ENCODE data around the gene EFNA5.

The EFNA5 gene

DNA sequence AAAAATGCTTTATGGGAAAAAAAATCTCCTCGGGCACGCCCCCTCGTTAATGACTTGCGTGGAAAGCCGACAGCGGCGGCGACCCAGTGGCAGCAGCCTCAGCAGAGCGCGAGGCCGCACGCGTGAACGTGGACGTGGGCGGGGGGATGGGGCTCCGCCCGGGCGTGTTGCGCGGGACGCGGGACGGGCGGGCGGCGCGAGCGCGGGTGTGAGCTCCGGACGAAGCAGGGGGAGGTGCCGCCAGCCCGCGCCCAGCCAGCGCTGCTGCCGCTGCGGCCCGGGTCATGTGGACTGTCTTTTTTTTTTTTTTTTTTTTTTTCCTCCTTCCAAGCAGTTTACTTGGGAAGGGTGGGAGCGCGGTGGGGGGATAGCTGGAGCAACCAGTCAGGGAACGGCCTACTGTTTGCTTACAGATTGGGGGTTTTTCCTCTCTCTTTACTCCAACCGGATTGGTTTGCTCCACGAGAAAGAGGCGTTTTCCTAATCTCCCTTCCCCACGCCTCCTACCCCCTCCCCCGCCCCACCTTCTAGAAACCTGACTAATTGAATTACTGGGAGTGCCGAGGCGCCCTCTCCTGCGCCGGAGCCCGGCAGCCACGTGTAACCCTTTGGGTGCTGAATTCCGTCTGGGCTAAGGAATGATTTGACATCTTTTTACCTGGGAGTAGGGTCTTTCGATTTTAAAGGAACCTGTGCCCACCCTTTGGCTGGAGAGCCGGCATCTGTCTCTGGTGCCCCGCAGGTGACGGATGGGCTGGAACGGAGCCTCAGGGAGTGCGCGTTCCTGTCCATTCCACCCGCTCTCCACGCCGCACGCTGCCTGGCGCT lies 1.7 kb upstream of the EFNA5 start:
- peak; percentile 91 for DNase-seq

DNA sequence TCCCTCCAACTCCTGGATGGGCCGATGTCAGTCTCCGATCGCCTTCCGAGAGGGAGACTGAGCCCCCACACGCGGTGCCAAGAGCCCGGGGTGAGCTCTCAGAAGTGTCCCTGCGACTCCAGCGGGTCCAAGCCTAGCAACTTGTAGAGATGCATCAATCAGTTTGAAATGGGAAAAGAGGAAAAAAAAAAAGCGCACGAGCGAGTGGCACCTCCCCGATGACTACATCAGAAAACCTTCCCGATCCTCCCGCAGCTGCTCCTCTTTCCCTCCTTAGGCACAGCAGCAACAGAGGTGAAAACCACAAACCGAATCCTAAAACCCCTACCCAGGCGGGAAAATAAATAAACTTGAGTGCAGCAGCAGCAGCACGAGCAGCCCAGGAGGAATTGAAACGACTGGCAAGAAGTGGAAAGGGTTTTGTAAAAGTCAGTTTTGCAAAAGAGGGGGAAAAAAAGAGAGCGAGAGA lies 1.0 kb upstream of the EFNA5 start:
- DNase-seq: peak; percentile 56

DNA sequence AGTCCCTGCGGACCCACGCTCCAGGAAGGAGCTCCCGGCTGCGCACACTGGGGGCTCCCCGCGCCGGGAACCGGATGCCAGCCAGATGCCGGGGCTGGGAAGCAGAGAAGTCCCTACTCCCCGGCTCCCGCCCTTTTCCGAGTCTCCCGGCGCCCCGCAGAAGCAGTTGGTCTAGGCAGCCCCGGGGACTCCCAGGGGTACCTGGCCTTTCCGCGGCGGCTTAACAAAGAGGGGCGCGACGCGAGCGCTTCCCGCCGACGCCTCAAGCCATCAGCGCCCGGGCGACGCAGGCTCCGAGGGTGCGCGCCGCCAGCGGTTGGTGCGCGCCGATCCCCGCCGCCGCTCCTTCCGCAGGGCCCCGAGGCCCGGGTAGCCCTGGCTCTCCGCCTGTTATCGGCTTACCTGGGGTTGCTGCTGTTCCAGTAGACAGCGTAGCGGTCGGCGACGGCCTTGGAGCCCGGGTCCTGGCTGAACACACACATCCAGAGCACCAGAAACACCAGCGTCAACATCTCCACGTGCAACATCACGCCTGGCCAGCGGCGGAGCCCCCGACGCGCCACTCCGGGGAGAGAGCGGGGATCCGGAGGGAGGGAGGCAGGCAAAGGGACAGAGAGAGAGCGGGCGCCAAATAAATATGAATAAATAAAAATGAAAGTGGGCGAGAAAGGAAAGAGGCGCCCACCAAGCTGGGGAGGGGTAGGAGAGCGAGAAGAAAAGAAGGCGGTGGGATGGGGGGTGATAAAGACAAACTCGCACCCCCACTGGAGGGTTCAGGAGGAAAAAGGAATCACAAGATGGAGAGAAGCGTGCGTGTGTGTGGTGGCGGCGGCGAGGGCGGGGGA lies 428 bp downstream of the EFNA5 start:
- DNase-seq: peak; percentile 50

DNA sequence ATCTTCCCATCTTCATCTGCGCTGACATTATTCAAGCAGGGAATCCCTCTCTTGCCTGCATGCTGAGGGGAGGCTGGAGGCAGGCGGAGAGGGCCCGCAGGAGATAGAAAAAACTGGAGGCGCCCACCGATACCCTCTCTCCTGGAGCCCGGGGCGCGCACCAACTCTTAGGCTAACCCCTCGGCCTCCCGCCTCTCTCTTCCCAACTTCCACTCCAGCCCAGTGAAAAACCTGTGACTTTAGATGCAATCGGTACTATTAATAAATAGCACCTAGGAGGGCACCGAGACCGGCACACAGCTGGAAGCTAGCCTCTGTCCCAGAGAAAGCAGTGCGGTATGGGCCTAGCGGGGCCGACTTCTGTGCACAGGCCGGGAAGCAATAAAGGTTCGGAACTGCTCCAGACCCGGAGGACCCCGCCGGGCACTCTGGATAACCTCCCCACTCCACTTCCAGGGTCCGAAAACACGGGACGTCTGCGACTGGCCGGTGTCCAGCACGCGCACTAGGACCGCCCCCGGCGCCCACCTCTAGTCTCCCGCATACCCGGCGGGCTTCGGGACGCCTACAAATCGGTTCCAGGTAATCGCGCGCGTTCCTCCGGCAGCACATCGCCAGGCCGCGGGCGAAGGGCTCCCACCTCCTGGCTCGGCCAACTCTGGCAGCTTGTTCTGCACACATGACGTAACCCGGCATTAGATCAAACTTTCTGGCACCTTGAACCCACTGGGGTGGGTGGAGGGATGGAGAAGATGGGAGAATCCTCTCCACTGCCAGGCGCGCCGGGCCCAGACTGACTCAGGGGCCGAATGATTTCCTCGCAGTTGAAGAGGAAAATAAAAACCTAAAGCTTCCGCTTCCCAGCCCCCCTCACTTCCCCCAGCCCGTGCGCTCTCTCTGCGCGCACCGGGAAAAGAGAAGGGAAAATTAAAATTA lies 1.4 kb downstream of the EFNA5 start:
- DNase-seq: peak; percentile 18

DNA sequence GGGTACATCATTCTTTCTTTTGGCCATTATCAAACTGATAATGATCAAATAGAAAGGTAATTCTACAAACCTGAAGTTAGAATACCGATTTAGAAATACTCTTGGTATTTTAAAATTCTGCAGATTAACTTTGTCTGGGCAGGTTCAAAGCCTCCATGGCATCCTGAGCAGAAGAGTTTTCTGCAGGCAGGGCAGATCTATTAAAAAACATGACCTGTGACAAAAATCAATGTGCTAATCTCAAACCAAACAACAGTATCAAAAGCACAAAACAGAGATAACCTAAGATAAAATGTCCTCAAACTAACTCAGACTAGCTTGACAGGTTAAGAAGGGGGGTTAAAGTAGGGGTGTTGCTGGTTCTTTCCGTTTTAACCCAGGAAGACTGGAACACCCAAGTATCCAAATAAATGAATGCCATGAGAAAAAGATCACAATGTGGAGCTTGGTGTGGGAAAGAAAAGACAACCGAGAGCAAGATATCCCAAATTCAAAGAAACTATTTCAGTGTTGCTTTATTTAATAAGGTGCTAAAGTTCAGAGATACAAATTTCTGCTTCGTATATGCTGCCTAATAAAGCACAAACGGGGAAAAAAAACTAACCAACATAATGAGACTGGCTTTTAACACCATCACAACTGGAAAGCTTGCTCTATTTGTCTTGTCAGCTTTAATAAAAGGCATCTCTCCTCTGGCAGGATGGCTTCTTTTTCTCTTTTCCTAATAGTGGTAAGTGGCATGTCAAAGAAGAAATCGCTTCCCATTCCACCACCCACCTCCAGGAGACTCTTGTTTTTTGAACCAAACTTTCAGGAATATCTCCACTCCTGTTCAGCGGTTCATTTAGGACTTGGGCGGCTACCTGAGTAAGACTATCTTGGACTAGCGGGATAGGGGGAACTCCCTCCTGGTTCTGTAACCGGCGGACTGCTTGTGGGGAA lies 2.3 kb downstream of the EFNA5 start:
- DNase-seq: no peak

DNA sequence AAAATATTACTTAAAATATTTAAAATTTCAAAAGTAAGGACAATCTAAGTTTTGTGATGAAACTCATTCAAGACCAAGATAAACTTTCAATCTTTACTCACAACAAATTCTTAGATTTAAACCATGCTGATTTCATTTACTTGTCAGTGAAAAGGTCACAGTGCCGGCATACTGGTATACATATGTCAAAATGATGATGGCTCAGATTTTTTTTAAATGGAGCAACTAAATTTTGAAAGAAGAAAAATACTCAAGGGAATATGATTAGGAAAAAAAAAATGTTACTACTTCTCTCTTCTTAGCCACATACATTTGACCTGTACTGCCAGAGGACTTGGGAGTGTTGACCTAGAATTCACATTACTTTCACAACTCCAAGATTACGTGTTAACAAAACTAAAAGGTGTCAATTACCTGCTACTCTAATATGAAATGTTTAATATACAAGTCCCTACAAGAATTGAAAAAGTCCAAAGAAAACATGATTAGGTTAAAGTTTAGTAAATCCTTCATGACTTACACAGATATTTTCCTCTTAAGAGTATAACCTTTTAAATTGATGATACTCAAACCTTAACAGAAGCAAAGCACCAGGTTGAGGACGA lies 4.6 kb downstream of the EFNA5 start:
- no peak for DNase-seq

DNA sequence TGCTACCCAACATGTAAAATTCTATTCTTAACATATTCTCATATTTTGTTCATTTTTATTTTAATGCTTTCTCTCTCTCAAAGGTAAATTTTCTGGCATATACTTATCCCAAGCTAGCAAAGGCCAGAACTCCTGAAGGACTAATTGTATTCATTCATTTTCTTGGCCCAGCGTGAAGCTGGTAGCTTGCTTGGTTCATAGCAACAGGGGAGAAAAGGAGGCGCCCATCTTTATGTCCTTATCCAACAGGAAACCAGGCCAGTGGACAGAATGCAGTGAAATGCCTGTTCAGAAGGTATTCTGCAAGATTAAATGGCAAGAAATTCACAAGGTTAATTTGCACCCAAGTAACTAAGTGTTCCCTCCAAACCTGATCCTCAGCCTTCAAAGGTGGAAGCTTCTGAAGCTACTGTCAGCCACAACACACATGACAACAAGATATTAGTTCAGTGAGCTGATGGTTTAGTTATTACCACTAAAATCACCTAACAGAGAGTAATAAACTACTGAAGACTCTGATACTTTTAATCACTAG lies 5.6 kb downstream of the EFNA5 start:
- DNase-seq: no peak

DNA sequence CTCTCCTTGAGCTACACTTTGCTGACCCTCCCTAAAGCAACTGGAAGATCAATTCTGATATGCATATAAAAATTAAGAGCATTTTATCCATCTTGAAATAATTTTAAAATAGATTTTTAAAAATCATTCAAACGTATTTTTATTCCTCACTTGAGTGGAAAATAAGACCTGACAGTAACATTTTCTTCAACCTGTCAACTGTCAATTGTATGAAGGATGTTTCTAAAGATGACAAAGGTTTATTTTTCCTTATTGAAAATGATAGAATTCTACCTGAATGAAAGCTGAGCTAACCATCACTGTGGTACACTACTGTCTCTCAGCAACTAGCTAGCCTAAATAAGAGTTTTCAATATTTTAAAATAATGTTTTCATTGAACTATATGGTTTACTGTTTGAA lies 7.0 kb downstream of the EFNA5 start:
- no peak for DNase-seq

DNA sequence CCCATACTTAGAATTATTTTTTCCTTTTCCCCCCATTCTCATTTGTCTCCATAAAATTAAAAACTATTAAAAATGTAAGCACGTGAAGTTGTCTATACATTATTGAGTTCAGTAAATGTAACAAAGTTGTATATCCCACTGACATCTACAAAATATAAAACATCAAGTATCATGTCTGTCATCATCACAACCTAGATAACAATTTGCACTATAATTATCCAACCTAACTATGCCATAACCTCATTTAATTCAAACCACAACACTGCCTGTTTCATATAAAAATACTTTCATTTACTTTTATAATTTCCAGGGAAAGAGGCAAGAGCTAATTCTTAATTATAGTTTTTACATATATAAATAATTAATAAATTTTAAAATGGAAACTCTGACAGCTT lies 9.1 kb downstream of the EFNA5 start:
- DNase-seq: no peak

DNA sequence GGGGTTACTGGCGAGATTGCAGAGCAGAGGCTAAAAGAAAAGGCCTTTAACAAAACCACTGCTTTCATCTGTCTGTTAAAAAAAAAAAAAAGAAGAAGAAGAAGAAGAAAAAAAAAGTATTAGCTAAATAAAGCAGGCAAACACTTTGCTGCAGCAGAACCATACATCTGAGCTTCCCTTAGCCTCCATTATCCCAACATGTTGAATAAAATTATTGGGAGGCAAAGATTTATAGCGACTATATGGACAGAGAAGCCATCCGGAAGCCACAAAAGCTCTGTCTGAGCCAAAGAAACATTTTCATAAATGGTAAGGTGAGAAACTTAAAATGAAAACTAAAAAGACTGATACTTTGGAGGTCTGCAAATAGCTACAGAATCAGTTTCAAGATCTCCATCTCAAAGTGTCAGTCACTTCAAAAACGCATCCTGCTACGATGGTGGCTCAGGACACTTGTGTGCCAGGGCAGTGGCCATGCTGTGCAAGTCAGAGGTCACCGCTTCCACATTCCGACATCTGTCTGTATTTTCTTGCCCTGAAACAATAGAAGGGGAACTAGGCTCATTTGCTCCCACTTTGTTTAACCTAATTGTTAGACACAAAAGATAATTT lies 9.6 kb downstream of the EFNA5 start:
- DNase-seq: no peak

DNA sequence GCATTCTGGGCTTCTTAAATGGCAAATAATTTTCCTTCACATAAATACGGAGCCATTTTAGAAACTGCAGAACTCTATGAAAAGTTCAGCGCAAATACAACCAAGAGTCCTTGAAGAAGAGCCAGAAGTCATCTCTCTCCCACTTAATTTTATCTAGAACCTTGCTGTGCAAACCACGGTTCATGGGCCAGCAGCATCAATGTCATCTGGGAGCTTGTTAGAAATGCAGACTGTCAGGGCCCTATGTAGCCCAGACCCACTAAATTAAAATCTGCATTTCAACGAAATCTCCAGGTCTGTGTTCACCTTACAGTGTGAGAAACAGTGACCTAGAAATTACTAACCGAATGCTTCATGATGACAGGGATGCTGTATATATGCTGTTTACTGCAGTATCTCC lies 12.2 kb downstream of the EFNA5 start:
- no peak for DNase-seq

DNA sequence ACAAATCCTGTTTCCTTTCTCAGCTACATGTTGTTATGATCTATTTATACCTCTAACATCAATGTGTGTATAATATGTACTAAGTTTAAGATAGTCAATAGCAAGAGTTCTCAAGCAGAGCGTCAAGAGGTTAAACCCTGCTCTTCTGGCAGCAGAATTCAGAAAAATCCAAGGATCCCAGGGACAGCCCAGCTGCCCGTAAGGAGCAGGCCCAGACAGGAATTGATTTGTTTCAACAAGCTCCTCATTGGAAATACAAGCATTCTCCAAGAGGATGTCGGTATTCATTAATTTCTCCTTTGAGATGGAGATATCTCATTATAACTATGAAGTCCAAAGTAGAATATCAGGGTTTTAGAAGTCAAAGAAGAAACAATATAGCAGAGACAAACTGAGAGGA lies 14.9 kb downstream of the EFNA5 start:
- DNase-seq: no peak

DNA sequence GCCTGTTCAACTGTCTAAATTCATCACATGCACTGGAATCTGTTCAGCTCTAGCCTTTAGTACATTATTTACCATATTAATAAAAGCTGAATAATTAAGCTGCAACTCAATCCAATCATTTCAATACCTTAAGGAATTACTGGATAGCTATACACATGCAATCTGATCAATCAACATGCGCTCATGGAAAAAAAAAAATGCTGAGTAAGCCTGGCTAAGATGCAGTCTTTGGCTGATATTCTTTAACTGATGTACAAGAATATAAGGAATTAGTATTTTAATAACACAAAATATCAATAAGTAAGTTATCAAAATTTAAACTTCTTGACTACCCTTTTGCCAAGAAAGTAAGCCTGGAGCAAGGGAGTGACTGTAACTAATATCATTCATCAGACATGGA lies 15.9 kb downstream of the EFNA5 start:
- no peak for DNase-seq

DNA sequence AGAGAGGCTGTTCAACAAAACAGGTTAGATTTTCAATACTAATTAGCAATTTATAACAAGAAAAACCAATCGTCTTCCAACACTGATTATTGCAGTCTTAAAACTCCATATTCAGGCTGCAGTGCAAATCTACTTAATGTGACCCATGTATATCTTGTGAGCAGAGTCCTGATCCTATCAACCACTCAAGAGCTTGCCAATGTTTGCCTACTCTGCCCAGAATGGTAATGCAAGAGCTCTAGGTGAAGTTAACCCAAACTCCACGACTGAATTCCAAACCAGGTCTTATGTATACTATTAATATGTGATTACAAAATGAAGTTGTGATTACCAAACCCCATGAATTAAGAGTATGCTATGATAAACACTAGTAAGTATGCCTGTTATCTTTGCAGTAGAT lies 17.1 kb downstream of the EFNA5 start:
- DNase-seq: no peak

DNA sequence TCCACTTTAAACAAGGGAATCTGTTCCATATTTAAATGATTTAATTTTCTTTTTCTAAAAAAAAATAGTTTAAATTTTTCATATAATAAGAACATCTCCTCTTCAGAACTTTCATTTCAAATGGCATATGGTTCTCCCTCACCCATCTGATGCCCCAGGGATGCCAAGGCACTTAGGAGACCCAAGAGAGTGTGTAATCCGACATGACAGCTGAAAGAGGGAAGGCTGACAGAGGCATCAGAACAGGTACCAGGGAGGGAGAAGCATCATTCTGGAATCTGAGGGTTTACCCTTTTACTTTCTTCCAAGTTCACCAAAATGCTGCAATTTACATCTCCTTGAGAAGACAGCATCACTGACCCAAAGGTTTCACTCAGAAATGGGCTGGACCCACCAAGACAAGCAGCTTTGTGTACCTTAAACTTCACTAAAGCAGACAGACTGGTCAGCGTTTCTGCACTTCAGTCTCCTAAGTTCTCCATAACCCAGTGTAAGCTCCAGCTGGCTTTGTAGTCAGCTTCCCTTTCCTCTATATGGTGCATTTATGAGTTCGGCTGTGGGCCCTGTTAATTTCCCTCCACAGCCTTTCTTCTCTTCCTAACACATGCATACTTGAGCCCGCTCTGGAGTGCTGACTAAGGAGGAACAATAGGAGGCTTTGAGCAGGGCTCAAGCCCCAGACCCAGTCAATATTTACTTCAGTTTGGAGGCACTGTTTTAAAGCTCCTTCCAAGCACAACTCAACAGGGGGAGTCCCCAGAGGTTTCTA lies 17.7 kb downstream of the EFNA5 start:
- DNase-seq: peak; percentile 23

DNA sequence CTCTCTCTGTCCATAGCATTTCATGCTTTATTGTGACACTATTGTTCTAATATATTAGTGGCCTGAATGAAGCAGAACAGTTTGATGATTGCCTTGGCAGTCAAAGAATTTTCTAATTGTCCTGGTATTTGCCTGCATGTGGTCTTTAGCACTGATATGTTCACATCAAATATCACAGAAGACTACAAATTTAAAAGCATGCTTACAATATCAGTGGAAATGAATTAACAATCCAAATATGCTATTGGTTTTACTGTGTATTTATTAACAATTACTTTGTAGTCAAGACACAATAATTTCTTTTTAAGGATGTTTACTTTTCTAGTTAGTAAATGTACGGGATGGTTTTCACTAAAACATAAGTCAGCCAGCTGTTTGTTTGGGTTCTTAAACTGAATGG lies 18.3 kb downstream of the EFNA5 start:
- DNase-seq: no peak

DNA sequence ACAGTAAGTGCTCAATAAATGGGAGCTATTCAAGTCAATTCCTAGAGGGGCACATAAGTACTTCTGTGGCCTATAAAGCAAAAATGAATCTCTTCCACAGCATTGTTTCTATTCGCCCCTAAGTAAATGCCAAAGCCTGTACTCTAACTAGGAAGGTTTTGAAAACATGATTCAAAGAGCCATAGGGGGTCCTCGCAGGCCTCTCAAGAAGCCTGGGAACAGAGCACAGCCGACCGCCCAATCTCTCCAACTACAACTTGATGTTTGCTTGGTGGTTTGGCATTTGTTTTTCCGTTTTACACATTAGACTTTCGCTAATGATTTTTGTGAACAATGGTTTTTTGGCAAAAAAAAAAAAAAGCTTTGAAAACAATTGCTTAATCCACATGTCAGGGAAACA lies 19.4 kb downstream of the EFNA5 start:
- no peak for DNase-seq

DNA sequence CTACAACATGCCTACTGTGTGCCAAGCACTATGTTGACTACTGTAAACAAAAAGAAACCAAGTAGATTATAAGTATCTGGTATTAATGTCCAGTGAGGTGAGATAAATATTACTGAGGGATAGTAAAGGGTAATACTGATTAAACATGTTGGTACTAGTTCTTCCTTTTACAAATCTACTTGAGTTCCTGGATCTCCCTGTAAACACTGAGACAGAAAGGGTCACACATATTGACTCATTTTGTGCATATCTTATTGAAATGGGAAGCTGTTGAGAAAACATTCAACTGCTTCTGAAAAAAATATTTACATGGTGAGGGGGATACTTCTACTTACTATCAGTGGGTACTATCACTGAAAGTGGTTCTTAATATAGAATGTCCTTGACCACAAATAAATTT lies 24.3 kb downstream of the EFNA5 start:
- no peak for DNase-seq

DNA sequence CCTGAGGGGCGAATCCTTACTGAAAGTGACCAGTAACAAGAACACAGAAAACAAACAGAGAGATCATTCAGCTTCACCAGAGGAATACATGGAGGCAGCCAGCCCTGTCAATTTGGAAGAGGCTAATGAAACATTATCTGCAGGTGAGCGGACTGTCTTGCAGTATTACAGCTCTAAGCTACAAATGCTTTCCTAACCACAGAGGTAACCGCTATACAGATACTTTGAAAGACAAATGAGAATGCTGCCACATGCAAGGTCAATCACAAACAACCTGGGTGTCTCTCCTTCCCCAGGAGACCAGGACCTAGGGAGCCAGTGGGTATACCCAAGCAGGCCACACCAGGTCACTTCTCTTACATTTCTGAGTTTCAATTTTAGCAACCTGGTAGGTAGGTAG lies 30.2 kb downstream of the EFNA5 start:
- peak; percentile 20 for DNase-seq

DNA sequence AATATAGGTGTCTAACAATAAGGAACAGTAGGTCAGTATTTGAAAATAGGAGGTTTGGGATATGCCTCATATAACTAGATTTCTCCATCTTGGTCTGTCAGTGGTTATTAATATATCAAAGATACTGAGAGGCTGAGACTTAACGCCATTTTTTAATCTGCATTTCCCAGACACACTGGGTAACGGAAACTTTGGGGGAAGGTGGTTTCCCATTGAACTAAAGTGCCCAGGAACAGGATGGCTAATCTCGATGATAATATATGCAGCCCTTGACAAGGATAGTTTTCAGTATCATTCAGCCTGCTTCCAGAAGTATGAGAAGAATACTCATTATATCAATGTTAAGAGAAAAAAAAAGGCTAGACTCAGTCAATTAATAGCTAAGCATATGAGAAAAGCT lies 30.7 kb downstream of the EFNA5 start:
- no peak for DNase-seq

All from NCI-H2029 treated with DMSO at 0.1 percent for 48 hours (cell line).